DMS53 treated with DMSO at 0.1 percent for 48 hours (cell line): ENCODE results near the gene CTIF.

Experiments
- DNase-seq: peaks from one replicate; lab custom pipeline; 2025; ENCODE audit not compliant: unreplicated experiment; lab: John Stamatoyannopoulos, UW

The CTIF gene

GRCh38 chr18:48742706-48743475 is 204.1 kb downstream of the CTIF start:
- no peak for DNase-seq

GRCh38 chr18:48743886-48744285 is 205.1 kb downstream of the CTIF start:
- no peak for DNase-seq

- DNase-seq: no peak
These were observed 206.5 kb downstream of the CTIF start for GRCh38 chr18:48745293-48745692.

GRCh38 chr18:48749768-48750167 is 210.9 kb downstream of the CTIF start:
- DNase-seq: no peak

- DNase-seq: no peak
These were observed 211.8 kb downstream of the CTIF start for GRCh38 chr18:48750485-48751175.

GRCh38 chr18:48751727-48752468 is 213.1 kb downstream of the CTIF start:
- DNase-seq: no peak

GRCh38 chr18:48752478-48752877 is 213.6 kb downstream of the CTIF start:
- no peak for DNase-seq

GRCh38 chr18:48752928-48753327 is 214.1 kb downstream of the CTIF start:
- DNase-seq: no peak

- DNase-seq: no peak
These were observed 214.9 kb downstream of the CTIF start for GRCh38 chr18:48753691-48754090.

GRCh38 chr18:48754559-48754958 is 215.7 kb downstream of the CTIF start:
- no peak for DNase-seq

- no peak for DNase-seq
These were observed 216.2 kb downstream of the CTIF start for GRCh38 chr18:48754993-48755473.

- DNase-seq: no peak
These were observed 217.8 kb downstream of the CTIF start for GRCh38 chr18:48756511-48757226.

- no peak for DNase-seq
These were observed 218.5 kb downstream of the CTIF start for GRCh38 chr18:48757367-48757766.

- no peak for DNase-seq
These were observed 219.1 kb downstream of the CTIF start for GRCh38 chr18:48757906-48758305.

- DNase-seq: no peak
These were observed 222.8 kb downstream of the CTIF start for GRCh38 chr18:48761582-48761981.

GRCh38 chr18:48762022-48762421 is 223.2 kb downstream of the CTIF start:
- no peak for DNase-seq

- DNase-seq: no peak
These were observed 224.2 kb downstream of the CTIF start for GRCh38 chr18:48762836-48763718.

- no peak for DNase-seq
These were observed 224.9 kb downstream of the CTIF start for GRCh38 chr18:48763719-48764100.

- DNase-seq: no peak
These were observed 226.2 kb downstream of the CTIF start for GRCh38 chr18:48765053-48765452.

GRCh38 chr18:48766026-48766425 is 227.2 kb downstream of the CTIF start:
- DNase-seq: no peak
